ENCODE data around the gene APOB. TPM values are rescaled to one million over a fixed set of nuclear protein-coding genes. Genes with fewer than 3 reads are reported as not detected.

APOB gene
- polyA plus RNA-seq, 1 experiment: 0.04 TPM

DNA sequence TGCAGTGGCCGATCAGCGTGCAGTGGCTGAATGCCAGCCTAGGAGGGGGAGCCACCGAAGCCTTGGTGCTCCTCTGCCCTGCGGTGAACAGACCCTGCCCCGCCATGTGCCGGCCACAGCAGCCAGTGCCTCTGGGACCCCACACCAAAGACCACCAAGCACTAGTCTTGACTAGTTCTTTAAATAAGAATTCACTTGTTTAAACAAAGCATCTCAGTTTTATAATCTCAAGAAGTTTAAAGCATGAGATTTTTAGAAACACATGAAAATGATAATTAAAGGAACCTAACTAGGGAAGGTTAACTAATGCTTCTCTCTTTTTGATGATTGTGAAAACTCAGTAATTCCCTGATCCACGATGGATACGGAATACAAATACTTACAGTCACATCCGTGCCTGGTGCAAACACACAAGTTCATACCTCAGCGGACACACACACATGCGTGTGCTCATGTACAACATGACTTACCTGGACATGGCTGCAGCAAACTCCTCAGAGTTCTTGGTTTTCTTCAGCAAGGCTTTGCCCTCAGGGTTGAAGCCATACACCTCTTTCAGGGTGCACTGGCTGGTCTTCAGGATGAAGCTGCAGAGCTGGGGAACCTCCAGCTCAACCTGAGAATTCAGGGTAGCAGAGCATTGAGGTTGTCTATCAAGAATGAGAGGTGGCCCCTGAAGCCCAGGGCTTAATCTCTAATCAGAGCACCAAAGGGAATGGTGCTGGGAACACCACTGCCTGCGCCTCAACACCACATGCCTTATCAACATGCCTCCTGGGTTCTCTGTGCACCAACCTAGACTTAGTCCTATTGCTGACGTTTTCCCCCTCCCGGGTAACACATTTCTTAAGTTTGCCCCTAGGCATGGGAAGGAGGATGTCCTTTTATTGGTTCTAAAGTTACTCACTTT is 3.1 kb downstream of the APOB start:
- TF ChIP-seq, protein P1, sequence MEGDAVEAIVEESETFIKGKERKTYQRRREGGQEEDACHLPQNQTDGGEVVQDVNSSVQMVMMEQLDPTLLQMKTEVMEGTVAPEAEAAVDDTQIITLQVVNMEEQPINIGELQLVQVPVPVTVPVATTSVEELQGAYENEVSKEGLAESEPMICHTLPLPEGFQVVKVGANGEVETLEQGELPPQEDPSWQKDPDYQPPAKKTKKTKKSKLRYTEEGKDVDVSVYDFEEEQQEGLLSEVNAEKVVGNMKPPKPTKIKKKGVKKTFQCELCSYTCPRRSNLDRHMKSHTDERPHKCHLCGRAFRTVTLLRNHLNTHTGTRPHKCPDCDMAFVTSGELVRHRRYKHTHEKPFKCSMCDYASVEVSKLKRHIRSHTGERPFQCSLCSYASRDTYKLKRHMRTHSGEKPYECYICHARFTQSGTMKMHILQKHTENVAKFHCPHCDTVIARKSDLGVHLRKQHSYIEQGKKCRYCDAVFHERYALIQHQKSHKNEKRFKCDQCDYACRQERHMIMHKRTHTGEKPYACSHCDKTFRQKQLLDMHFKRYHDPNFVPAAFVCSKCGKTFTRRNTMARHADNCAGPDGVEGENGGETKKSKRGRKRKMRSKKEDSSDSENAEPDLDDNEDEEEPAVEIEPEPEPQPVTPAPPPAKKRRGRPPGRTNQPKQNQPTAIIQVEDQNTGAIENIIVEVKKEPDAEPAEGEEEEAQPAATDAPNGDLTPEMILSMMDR (IDR thresholded peaks at IDR 0.05; ENCODE audit: insufficient read depth, low read depth, low read length): no peak
- DNase-seq (ENCODE audit: low read depth): no peak
- H3K4me3 ChIP-seq (ENCODE audit: low read depth, low read length): no peak overlapping the region
- H3K27me3 ChIP-seq (ENCODE audit: control insufficient read depth, insufficient read depth, low read length): no peaks in the 10 kb centered on the region
- CTCF ChIA-PET: interaction anchor here (1.2 to 3.7 kb wide), 3 partner anchors 15 to 379 kb away, joined by 3 to 25 read pairs (median 9); no protein-coding TSS in a partner anchor
- POLR2A ChIA-PET: no interaction called here
- H3K36me3 ChIP-seq (ENCODE audit: control insufficient read depth, insufficient read depth, low read length): no peaks in the 10 kb centered on the region

DNA sequence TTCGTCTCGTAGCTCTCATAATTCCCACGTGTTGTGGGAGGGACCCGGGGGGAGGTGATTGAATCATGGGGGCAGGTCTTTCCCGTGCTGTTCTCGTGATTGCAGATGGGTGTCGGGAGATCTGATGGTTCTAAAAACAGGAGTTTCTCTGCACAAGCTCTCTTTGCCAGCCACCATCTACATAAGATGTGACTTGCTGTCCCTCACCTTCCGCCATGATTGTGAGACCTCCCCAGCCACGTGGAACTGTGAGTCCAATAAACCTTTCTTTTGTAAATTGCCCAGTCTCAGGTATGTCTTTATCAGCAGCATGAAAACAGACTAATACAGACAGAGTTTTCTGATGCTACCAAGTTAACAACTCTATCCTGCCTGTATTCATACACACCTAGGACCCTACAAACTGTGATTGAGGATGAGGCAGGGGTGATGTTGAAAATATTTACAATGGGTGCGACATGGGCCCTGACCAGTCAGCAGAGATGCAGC is 3.9 kb downstream of the APOB start:
- no peak overlapping the region for H3K4me3 ChIP-seq (ENCODE audit: low read depth, low read length)
- TF ChIP-seq, protein P1 (IDR thresholded peaks at IDR 0.05; ENCODE audit: insufficient read depth, low read depth, low read length): no peak
- no peak for DNase-seq (ENCODE audit: low read depth)
- no peaks in the 10 kb centered on the region for H3K27me3 ChIP-seq (ENCODE audit: control insufficient read depth, insufficient read depth, low read length)
- no peaks in the 10 kb centered on the region for H3K36me3 ChIP-seq (ENCODE audit: control insufficient read depth, insufficient read depth, low read length)
- ChIA-PET POLR2A (no interaction called here), CTCF (no interaction called here)

DNA sequence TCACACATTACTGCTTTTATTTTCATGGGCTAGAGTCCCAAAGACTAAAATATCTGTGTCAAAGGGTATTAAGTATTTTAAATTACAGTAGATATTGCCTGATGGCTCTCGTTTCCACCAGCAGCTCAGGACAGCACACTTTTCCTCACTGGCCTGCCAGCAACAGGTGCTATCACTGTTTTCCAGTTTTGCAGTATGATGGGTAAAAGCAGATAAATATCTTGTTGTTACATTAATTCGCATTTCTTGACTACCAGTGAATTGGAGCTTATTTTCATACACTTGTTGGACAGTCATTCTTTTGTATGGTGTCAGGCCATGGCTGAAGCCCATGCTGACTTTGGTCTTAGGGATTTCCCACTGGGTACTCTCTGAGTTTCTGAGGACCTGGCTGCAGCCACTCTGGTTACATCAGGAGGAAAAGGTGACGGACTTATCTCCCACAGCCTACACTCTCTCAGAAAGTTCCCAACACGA is 4.8 kb downstream of the APOB start:
- TF ChIP-seq, protein P1 (IDR thresholded peaks at IDR 0.05; ENCODE audit: insufficient read depth, low read depth, low read length): no peak
- H3K36me3 ChIP-seq (ENCODE audit: control insufficient read depth, insufficient read depth, low read length): no peaks in the 10 kb centered on the region
- no peaks in the 10 kb centered on the region for H3K27me3 ChIP-seq (ENCODE audit: control insufficient read depth, insufficient read depth, low read length)
- CTCF ChIA-PET: interaction anchor here (0.6 kb wide), 1 partner anchor 292 kb away, joined by 6 read pairs; no protein-coding TSS in a partner anchor
- POLR2A ChIA-PET: no interaction called here
- H3K4me3 ChIP-seq (ENCODE audit: low read depth, low read length): no peak overlapping the region
- DNase-seq (ENCODE audit: low read depth): no peak

DNA sequence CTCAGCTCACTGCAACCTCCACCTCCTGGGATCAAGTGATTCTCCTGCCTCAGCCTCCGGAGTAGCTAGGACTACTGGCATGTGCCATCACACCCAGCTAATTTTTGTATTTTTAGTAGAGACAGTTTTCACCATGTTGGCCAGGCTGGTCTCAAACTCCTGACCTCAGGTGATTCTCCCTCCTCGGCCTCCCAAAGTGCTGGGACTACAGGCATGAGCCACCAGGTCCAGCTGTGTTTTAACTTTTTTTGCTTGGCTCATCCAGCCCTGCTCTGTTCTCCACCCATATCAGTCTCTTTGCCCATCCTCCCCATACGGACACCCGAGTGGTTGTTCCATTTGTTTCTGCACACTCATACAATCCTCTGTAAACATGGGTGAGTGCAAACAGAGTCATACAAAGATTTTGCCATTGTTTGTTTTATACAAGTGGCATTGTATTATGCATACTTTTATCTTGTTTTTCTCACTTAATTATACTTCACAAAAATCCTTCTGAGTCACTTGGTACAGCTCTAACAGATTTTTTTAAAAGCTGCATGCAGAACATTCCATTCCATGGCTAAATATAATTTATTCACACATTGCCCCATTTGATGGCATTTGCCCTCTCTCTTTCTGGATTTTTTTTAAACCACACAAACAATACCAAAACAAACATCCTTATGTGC is 5.3 kb downstream of the APOB start:
- ChIA-PET CTCF (interaction anchor here (0.6 kb wide), 1 partner anchor 360 kb away, joined by 3 read pairs; no protein-coding TSS in a partner anchor), POLR2A (no interaction called here)
- DNase-seq (ENCODE audit: low read depth): no peak
- H3K36me3 ChIP-seq (ENCODE audit: control insufficient read depth, insufficient read depth, low read length): no peaks in the 10 kb centered on the region
- H3K27me3 ChIP-seq (ENCODE audit: control insufficient read depth, insufficient read depth, low read length): no peaks in the 10 kb centered on the region
- TF ChIP-seq, protein P1 (IDR thresholded peaks at IDR 0.05; ENCODE audit: insufficient read depth, low read depth, low read length): no peak
- no peak overlapping the region for H3K4me3 ChIP-seq (ENCODE audit: low read depth, low read length)

DNA sequence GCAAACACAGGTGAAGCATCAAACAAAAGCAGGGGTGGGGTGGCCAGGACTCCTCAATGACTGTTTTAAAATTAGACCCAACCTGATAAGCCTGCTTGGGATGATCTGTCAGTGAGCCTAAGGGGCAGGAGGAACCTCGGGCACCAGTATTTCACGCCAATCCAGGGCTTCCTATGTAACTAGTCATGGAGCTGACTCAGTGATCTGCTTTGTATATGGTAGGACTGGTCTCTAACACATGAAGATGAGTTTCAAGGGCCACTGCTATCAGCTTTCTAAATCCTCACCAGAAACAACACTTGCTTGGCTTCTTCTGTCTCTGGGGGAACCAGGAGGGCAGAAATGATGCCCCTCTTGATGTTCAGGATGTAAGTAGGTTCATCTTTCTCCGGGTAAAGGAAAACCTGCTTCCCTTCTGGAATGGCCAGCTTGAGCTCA is 6.2 kb downstream of the APOB start:
- Histone ChIP-seq H3K27me3 (ENCODE audit: control insufficient read depth, insufficient read depth, low read length) (no peaks in the 10 kb centered on the region), H3K4me3 (ENCODE audit: low read depth, low read length) (no peak overlapping the region), H3K36me3 (ENCODE audit: control insufficient read depth, insufficient read depth, low read length) (no peaks in the 10 kb centered on the region)
- ChIA-PET POLR2A (interaction anchor here (0.6 kb wide), 1 partner anchor 753 kb away, joined by 3 read pairs; no protein-coding TSS in a partner anchor), CTCF (interaction anchor here (0.6 kb wide), 1 partner anchor 359 kb away, joined by 3 read pairs; no protein-coding TSS in a partner anchor)
- no peak for DNase-seq (ENCODE audit: low read depth)
- TF ChIP-seq, protein P1 (IDR thresholded peaks at IDR 0.05; ENCODE audit: insufficient read depth, low read depth, low read length): no peak
